ENCODE measurements around the gene CCDC80.
A peak's percentile ranks its signal among the peaks of the same experiment; 100 is the strongest.

Gene CCDC80

GRCh38 chr3:112640276-112640929 is 540 bp downstream of the CCDC80 start:
- peak overlapping the region; percentile 49 for H3K4me3 ChIP-seq (ENCODE audit: low read length)
- TF ChIP-seq CTCF (IDR thresholded peaks at IDR 0.05; ENCODE audit: insufficient read depth, low read depth, low read length, missing control alignments), result no peak
- DNase-seq (ENCODE audit: low read depth), result peak; percentile 91

GRCh38 chr3:112639455-112640225 is 1.3 kb downstream of the CCDC80 start:
- DNase-seq (ENCODE audit: low read depth), result no peak
- no peak for TF ChIP-seq CTCF (IDR thresholded peaks at IDR 0.05; ENCODE audit: insufficient read depth, low read depth, low read length, missing control alignments)
- peak overlapping the region; percentile 49 for H3K4me3 ChIP-seq (ENCODE audit: low read length)

- TF ChIP-seq CTCF (IDR thresholded peaks at IDR 0.05; ENCODE audit: insufficient read depth, low read depth, low read length, missing control alignments), result no peak
- no peak overlapping the region for H3K4me3 ChIP-seq (ENCODE audit: low read length)
- no peak for DNase-seq (ENCODE audit: low read depth)
These were observed 2.5 kb downstream of the CCDC80 start for GRCh38 chr3:112638327-112639020.

GRCh38 chr3:112637700-112638099 is 3.2 kb downstream of the CCDC80 start:
- TF ChIP-seq CTCF (IDR thresholded peaks at IDR 0.05; ENCODE audit: insufficient read depth, low read depth, low read length, missing control alignments), result no peak
- no peak overlapping the region for H3K4me3 ChIP-seq (ENCODE audit: low read length)
- no peak for DNase-seq (ENCODE audit: low read depth)

GRCh38 chr3:112635674-112636073 is 5.3 kb downstream of the CCDC80 start:
- TF ChIP-seq CTCF (IDR thresholded peaks at IDR 0.05; ENCODE audit: insufficient read depth, low read depth, low read length, missing control alignments), result no peak
- DNase-seq (ENCODE audit: low read depth), result peak; percentile 37
- no peak overlapping the region for H3K4me3 ChIP-seq (ENCODE audit: low read length)

- DNase-seq (ENCODE audit: low read depth), result no peak
- H3K4me3 ChIP-seq (ENCODE audit: low read length), result no peak overlapping the region
- no peak for TF ChIP-seq CTCF (IDR thresholded peaks at IDR 0.05; ENCODE audit: insufficient read depth, low read depth, low read length, missing control alignments)
These were observed 6.0 kb downstream of the CCDC80 start for GRCh38 chr3:112634786-112635541.

All from epithelial cell of esophagus (primary cell).